T-helper 2 cell treated with Interferon-gamma antibody and Interleukin-4, amounts not matched to agents 5 μg/mL and 100 μg/mL, for 36 hours (primary cell): Measurements from ENCODE around the gene CNGA2.

Source experiments
- DNase-seq: peaks from one replicate; pipeline ENCODE4 v3.0.0; 2021; ENCODE audit warnings: low spot score
- H3K27ac Mint-ChIP-seq: one replicate; pipeline ENCODE4 v1.8.0; 2021; ENCODE audit warnings: mild to moderate bottlenecking, mixed read lengths
- H3K27me3 Mint-ChIP-seq: one replicate; pipeline ENCODE4 v1.8.0; 2021; ENCODE audit warnings: low read depth, mixed read lengths
- H3K36me3 Mint-ChIP-seq: one replicate; pipeline ENCODE4 v1.8.0; 2021; ENCODE audit warnings: low read depth, mixed read lengths
- H3K4me1 Mint-ChIP-seq: one replicate; pipeline ENCODE4 v1.8.0; 2021; ENCODE audit warnings: low read depth, mixed read lengths
- H3K4me3 Mint-ChIP-seq: one replicate; pipeline ENCODE4 v1.8.0; 2022; ENCODE audit warnings: mild to moderate bottlenecking, moderate library complexity, mixed read lengths
- H3K9me3 Mint-ChIP-seq: one replicate; pipeline ENCODE4 v1.8.0; 2021; ENCODE audit warnings: mixed read lengths

The CNGA2 gene

GRCh38 chrX:151750511-151750910 lies 16.0 kb downstream of the CNGA2 start:
- Mint-ChIP-seq H3K4me1 (no peaks in the 10 kb centered on the region), H3K36me3 (no peaks in the 10 kb centered on the region), H3K4me3 (no peak overlapping the region), H3K27ac (no peak overlapping the region), H3K27me3 (no peaks in the 10 kb centered on the region), H3K9me3 (no peaks in the 10 kb centered on the region)
- no peak for DNase-seq

- H3K4me1 Mint-ChIP-seq: no peaks in the 10 kb centered on the region
- H3K27ac Mint-ChIP-seq: no peak overlapping the region
- H3K4me3 Mint-ChIP-seq: no peak overlapping the region
- H3K36me3 Mint-ChIP-seq: no peaks in the 10 kb centered on the region
- DNase-seq: no peak
- no peaks in the 10 kb centered on the region for H3K27me3 Mint-ChIP-seq
- no peaks in the 10 kb centered on the region for H3K9me3 Mint-ChIP-seq
Observed at GRCh38 chrX:151752847-151753246, 18.3 kb downstream of the CNGA2 start.

GRCh38 chrX:151753313-151754046 lies 18.9 kb downstream of the CNGA2 start:
- H3K4me3 Mint-ChIP-seq: no peak overlapping the region
- no peaks in the 10 kb centered on the region for H3K27me3 Mint-ChIP-seq
- no peaks in the 10 kb centered on the region for H3K4me1 Mint-ChIP-seq
- DNase-seq: no peak
- no peaks in the 10 kb centered on the region for H3K36me3 Mint-ChIP-seq
- no peaks in the 10 kb centered on the region for H3K9me3 Mint-ChIP-seq
- no peak overlapping the region for H3K27ac Mint-ChIP-seq

GRCh38 chrX:151754047-151754429 lies 19.5 kb downstream of the CNGA2 start:
- no peaks in the 10 kb centered on the region for H3K27me3 Mint-ChIP-seq
- no peak overlapping the region for H3K4me3 Mint-ChIP-seq
- H3K36me3 Mint-ChIP-seq: no peaks in the 10 kb centered on the region
- no peak overlapping the region for H3K27ac Mint-ChIP-seq
- no peak for DNase-seq
- no peaks in the 10 kb centered on the region for H3K4me1 Mint-ChIP-seq
- H3K9me3 Mint-ChIP-seq: no peaks in the 10 kb centered on the region

GRCh38 chrX:151754641-151755215 lies 20.2 kb downstream of the CNGA2 start:
- Mint-ChIP-seq H3K27ac (no peak overlapping the region), H3K27me3 (no peaks in the 10 kb centered on the region)

GRCh38 chrX:151759041-151759708 lies 24.6 kb downstream of the CNGA2 start:
- Mint-ChIP-seq H3K27me3 (no peaks in the 10 kb centered on the region), H3K4me3 (no peak overlapping the region), H3K4me1 (no peaks in the 10 kb centered on the region), H3K36me3 (no peaks in the 10 kb centered on the region), H3K27ac (no peak overlapping the region), H3K9me3 (no peaks in the 10 kb centered on the region)
- no peak for DNase-seq

More at GRCh38 chrX:151754641-151755215, 20.2 kb downstream of the CNGA2 start:
- DNase-seq: no peak
- H3K36me3 Mint-ChIP-seq: no peaks in the 10 kb centered on the region
- no peaks in the 10 kb centered on the region for H3K9me3 Mint-ChIP-seq
- no peaks in the 10 kb centered on the region for H3K4me1 Mint-ChIP-seq
- H3K4me3 Mint-ChIP-seq: no peak overlapping the region

- H3K27ac Mint-ChIP-seq: no peak overlapping the region
- H3K9me3 Mint-ChIP-seq: no peaks in the 10 kb centered on the region
- DNase-seq: no peak
- no peaks in the 10 kb centered on the region for H3K4me1 Mint-ChIP-seq
- no peaks in the 10 kb centered on the region for H3K27me3 Mint-ChIP-seq
- H3K36me3 Mint-ChIP-seq: no peaks in the 10 kb centered on the region
- H3K4me3 Mint-ChIP-seq: no peak overlapping the region
Observed at GRCh38 chrX:151762802-151763201, 28.3 kb downstream of the CNGA2 start.

- DNase-seq: no peak
- no peaks in the 10 kb centered on the region for H3K9me3 Mint-ChIP-seq
- H3K27me3 Mint-ChIP-seq: no peaks in the 10 kb centered on the region
- H3K4me1 Mint-ChIP-seq: no peaks in the 10 kb centered on the region
- H3K4me3 Mint-ChIP-seq: no peak overlapping the region
- no peaks in the 10 kb centered on the region for H3K36me3 Mint-ChIP-seq
- no peak overlapping the region for H3K27ac Mint-ChIP-seq
Observed at GRCh38 chrX:151763711-151764110, 29.2 kb downstream of the CNGA2 start.

- no peak for DNase-seq
- Mint-ChIP-seq H3K27ac (no peak overlapping the region), H3K36me3 (no peaks in the 10 kb centered on the region), H3K4me1 (no peaks in the 10 kb centered on the region), H3K9me3 (no peaks in the 10 kb centered on the region), H3K27me3 (no peaks in the 10 kb centered on the region), H3K4me3 (no peak overlapping the region)
Observed at GRCh38 chrX:151765026-151765425, 30.5 kb downstream of the CNGA2 start.

- Mint-ChIP-seq H3K27ac (no peak overlapping the region), H3K27me3 (no peaks in the 10 kb centered on the region), H3K36me3 (no peaks in the 10 kb centered on the region), H3K9me3 (no peaks in the 10 kb centered on the region), H3K4me3 (no peak overlapping the region), H3K4me1 (no peaks in the 10 kb centered on the region)
- DNase-seq: no peak
Observed at GRCh38 chrX:151771726-151772125, 37.2 kb downstream of the CNGA2 start.

- H3K9me3 Mint-ChIP-seq: no peaks in the 10 kb centered on the region
- no peak overlapping the region for H3K4me3 Mint-ChIP-seq
- H3K27me3 Mint-ChIP-seq: no peaks in the 10 kb centered on the region
- H3K36me3 Mint-ChIP-seq: no peaks in the 10 kb centered on the region
- DNase-seq: no peak
- H3K27ac Mint-ChIP-seq: no peak overlapping the region
- no peaks in the 10 kb centered on the region for H3K4me1 Mint-ChIP-seq
Observed at GRCh38 chrX:151773434-151773833, 38.9 kb downstream of the CNGA2 start.

- no peak overlapping the region for H3K27ac Mint-ChIP-seq
- H3K9me3 Mint-ChIP-seq: no peaks in the 10 kb centered on the region
- H3K4me3 Mint-ChIP-seq: no peak overlapping the region
- no peak for DNase-seq
- H3K4me1 Mint-ChIP-seq: no peaks in the 10 kb centered on the region
- H3K27me3 Mint-ChIP-seq: no peaks in the 10 kb centered on the region
- no peaks in the 10 kb centered on the region for H3K36me3 Mint-ChIP-seq
Observed at GRCh38 chrX:151774421-151774820, 39.9 kb downstream of the CNGA2 start.

- Mint-ChIP-seq H3K9me3 (no peaks in the 10 kb centered on the region), H3K36me3 (no peaks in the 10 kb centered on the region), H3K27me3 (no peaks in the 10 kb centered on the region), H3K4me3 (no peak overlapping the region), H3K4me1 (no peaks in the 10 kb centered on the region), H3K27ac (no peak overlapping the region)
- no peak for DNase-seq
Observed at GRCh38 chrX:151776181-151776731, 41.7 kb downstream of the CNGA2 start.

GRCh38 chrX:151776936-151777335 lies 42.4 kb downstream of the CNGA2 start:
- Mint-ChIP-seq H3K9me3 (no peaks in the 10 kb centered on the region), H3K36me3 (no peaks in the 10 kb centered on the region), H3K4me3 (no peak overlapping the region), H3K27ac (no peak overlapping the region), H3K4me1 (no peaks in the 10 kb centered on the region), H3K27me3 (no peaks in the 10 kb centered on the region)
- DNase-seq: no peak
